Measurements from ENCODE around the gene ZNF135.

ZNF135 gene

DNA sequence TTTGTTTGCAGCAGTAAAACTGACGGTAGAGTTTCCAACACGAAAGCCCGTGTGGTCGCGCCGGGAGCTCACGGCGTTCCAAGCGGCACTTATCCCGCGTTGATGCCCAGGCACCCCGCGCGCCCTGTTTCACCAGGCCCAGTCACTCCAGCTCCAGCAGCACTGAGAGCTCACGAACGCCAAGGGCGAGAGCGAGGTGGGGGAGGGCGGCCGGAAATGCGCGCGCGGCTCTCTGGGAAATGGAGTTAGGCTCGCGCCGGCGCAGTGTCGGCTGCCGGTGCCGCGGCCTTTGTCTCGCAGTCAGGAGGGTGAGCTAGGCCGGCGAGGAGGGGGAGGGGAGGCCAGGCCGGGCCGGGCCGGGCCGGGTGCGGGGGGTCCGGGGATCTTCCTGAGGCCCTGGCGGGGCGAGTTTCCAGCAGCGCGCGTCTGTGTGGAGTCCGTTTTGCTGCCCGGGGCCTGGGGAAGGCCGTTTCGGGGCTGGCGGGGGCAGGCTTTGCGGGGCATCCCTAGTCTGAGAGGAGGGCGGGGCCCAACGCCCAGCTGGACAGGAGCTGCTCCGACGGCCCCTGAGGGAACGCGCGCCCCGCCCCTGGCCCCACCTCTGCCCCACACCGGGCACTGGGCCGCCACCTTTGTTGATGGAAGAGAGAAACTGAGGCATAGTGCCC, at the start of gene ZNF135:
Gene ZNF135, plus strand, starts transcription at position 280 of the 668 bp plus-strand sequence. CDS start 721 bp downstream, outside the sequence.
- DNase-seq, result peak; percentile 75

DNA sequence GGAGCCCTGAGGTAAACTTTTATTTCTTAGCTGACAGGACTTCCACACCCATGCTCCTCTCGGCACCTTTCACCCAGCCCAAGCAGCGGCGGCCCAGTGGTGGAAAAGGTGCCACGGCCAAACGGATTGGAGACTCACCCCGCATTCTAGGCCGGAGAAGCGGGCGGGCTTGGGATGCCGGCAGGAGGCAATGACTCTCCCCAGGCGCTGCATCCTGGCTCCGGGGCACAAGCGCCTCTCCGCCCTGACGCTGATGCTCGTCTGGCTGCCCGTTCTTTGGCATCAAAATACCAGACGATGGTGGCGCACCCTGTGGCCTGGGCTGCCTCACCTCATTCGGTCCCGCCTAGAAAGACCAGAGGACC, 49.8 kb upstream of the ZNF135 start:
- no peak for DNase-seq

DNA sequence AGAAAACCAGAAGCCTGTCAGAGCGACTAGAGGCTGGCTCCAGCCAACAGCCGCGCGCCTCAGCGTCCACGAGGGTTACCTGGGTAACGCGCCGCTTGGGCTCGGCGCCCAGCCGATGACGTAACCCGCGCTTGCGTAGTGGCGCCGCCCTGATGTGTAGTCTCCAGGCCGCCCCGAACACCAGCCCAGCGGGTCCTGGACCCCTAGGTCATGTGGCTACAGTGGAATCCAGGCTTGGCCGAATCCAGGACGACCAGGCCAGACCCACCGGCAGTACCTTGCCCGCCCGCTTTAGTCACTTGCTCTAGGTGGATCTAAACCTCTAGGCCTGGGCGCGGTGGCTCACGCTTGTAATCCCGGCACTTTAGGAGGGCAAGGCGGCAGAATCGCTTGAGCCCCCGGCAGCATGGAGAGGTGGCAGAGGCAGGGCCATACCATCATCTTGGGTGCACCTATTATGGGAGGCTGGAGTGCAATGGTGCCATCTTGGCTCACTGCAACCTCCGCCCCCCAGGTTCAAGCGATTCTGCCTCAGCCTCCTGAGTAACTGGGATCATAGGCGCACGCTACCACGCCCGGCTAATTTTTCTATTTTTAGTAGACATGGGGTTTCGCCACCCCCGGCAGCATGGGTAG, 49.3 kb upstream of the ZNF135 start:
- DNase-seq, result peak; percentile 78

DNA sequence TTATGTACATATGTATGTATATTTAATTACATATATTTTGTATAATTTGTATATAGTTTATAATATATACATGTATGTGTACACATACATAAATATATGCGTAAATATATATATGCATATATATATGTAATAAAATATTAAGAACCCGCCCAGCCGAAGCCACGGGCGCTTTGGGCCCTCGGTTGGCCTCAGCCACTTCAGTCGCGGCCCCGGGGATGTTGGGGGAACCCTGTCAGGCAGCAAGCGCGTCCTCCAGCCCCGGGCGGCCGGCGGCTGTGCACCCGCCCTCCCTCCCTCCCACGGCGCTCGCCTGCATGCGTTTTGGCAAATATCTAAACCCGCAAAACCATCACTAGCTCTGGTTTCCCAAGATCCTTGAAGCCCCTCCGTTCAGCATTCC, 48.6 kb upstream of the ZNF135 start:
- DNase-seq, result no peak

DNA sequence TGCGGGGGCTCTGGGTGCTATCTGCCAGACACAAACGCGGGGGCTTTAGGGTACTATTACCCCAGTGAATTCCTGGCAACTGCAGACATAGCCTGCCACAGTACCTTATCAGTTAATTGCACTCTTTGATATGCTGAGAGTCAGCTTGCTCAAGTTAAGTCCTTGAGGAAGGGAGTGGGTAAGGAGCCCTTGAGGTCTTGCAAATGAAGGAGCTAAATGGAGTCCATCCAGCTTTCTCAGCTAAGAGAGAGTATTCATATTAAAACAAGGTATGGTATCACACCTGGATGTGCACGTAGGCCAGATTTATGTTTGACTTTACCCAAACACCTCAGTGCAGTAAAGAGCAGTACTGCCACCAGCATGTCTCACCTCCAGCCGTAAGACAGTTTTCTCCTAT, 44.9 kb upstream of the ZNF135 start:
- DNase-seq, result no peak

DNA sequence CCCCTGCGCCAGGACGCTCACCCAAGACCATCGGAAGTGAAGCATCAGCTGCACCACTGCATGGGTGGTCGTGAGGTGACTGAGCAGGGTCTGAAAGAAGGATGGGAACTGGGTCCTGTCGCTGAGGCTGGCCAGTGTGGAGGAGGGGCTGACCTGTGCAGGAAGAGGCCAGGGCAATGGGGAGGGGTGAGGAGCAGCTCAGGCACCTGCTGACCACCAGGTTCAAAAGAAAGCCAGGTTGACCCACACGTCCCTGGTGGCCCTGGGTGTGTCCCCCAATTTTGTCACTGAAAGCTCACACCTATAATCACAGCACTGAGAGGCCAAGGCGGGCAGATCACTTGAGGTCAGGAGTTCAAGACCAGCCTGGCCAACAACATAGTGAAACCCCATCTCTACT, 39.0 kb upstream of the ZNF135 start:
- DNase-seq, result no peak

DNA sequence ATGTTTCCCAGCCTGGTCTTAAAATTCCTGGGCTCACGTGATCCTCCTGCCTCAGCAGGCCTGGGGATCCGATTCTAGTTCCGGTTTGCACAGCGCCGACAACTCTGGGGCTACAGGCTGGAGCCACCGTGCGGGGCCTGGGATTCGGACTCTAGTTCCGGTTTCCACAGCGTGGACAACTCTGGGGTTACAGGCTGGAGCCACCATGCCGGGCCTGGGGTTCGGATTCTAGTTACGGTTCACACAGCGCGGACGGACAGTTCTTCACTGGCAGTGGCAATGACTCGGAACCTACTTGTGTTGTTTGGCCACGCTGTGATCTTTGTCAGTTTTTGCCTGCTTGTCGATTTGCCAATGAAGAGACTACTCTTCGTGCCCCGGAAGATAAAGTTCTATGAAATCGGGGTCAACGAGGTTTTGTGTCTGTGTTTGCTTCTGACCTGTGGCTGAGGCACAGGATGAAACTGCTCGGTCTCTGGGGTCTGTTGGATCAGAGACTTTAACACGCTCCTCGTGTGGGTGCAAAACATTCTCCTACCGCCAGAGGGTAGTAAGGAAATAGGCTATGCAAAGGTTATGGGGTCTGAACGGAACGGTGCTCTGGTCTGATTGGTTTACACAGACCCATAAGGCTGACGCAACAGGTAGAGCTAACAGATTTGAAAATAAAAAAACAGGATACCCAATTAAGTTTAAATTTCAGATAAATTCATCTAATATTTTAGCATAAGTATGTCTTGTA, 37.4 kb upstream of the ZNF135 start:
- DNase-seq, result no peak

DNA sequence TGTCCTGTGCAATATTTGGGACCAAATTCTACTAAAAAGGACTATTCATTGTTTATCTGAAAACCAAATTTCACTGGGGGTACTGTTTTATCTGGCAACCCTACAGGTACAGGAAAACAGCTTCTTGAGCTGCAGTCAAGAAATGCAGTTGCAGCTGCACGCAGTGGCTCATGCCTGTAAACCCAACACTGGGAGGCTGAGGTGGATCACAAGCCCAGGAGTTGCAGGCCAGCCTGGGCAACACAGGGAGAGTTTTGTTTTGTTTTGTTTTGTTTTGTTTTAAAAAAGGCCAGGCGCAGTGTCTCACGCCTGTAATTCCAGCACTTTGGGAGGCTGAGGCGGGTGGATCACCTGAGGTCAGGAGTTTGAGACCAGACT, 36.8 kb upstream of the ZNF135 start:
- DNase-seq, result no peak

DNA sequence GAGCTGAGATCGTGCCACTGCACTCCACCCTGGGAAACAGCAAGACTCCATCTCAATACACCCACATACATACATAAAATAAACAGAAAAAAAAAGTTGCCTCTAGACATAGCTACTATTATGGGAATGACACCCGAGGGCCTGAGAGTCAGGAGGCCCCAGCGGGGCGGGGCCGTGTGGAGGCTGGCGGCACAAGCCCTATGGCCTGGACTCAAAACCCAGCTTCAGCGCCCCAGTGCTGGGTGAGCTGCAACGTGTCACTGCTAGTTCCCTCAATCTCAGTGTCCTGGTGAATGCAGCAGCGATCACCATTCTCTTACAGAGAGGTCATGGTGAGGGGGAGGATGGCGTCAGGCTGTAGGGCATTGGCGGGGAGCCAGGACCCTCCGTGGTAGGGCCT, 34.4 kb upstream of the ZNF135 start:
- DNase-seq, result no peak

DNA sequence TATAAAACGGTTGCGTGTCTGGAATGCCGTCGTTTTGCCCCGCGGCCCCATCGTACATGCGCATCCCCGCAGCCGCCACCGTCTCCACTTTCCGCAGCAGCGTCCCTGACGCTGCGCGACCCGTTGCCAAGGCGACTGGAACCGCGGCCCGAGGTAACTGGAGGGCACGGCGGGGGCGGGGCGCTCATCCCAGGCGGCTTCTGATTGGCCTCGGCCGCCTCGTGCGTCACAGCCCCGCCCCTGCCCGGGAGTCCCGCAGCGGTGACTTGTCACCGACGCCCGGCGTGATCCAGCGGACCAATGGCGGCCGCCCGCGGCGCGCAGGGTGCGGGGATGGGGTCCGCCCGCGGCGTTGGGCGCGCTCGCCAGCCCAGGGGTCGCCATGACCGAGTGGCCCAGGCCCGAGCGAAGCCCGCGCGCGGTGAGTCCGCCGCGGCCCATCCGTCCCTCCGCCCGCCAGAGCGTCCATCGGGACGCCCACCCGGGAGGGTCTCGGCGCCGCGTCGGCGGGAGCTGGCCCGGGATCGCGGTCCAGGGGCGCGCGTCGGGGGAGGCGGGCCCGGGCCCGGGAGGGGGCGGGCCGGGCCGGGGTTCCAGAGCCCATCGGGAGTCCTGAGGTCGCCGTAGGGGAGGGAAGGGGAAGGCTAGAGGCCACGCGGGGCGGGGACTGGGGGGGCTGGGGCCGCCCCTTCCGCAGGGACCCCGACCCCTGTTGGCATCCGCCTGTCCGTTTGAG, 25.2 kb upstream of the ZNF135 start, which contains the start of gene ZSCAN1:
Gene ZSCAN1, plus strand, starts transcription at position 285 of the 736 bp plus-strand sequence. CDS start 3,812 bp downstream, outside the sequence.
- DNase-seq, result peak; percentile 64

DNA sequence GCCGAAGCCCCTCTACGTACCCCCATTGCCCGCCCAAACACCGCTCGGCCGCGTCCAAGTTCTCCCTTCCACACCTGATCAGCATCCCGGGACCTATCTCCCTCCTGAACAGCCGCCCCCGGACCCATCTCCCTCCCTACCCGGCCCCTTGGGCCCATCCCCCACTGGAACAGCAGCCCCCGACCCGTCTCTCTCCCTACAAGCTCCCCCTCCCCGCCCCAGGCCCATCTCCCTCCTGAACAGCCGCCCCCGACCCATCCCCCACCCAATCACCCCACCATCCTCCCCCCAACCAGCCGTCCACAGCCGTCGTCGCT, 24.6 kb upstream of the ZNF135 start:
- DNase-seq, result no peak

DNA sequence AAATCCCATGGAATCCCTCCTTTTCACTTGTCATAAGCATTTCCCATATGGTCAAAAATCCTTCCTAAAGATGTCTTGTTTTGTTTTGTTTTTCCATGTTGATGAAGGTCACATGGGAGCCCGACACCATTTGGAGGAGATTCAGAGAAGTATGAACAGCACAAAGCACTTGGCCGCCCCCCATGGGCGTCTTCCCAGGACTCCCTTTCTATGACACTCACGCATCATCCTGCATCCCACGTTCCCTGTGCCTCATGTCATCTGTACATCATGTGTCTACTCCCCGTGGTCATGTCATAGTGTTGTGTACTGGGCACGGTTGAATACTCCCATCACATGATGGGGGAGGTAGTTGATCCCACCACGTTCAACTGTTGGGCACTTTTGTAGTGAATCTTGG, 23.2 kb upstream of the ZNF135 start:
- DNase-seq, result no peak

DNA sequence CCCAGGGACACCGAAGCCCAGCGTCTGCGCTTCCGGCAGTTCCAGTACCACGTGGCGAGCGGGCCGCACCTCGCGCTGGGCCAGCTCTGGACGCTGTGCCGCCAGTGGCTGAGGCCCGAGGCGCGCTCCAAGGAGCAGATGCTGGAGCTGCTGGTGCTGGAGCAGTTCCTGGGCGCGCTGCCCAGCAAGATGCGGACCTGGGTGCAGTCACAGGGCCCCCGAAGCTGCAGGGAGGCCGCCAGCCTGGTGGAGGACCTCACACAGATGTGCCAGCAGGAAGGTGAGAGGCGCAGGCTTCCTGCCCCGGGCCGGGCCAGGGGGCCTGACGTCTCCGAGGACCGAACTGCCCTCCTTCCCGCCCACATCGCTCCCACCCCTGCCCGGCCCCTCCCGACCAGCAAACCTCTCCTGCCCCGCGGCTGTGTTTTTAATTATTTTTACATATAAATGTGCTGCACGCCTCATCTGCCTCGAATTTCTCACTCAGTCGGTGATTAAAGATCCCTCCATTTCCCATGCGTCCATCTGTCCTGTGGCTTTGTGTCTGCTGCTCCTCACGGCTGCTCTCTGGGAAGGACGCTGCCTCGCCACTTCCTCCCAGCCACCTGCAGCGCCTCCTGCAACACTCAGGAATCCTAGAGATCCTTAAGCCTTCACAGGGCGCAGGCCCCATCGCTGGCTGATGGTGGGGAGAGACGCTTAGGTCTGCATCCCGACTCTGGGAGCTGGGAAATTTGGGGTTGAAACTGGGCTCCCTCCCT, 21.0 kb upstream of the ZNF135 start:
- no peak for DNase-seq

DNA sequence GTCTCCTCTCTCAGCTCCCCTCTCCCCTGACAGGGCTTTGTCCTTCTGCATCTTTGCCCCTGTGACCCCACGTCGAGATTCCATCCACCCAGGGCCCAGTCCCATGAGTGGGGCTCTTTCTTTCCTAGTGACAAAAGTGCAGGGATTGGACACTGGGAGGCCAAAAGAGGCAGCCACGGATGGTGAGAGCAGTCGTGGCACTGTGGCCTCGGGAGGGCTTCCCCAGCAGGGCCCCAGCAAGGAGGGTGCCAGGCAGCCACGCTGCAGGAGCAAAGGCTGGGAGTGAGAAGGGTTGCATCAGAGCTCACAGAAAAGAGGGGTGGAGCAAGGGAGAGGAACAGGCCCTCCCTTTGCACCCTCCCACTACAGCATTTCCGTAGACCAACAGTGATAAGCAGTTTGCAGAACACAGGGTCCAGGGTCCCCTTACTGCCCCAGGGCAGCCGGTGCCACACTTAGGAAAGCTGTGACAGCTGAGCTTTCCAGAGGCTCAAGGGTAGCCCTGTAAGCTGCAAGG, 20.3 kb upstream of the ZNF135 start:
- no peak for DNase-seq

DNA sequence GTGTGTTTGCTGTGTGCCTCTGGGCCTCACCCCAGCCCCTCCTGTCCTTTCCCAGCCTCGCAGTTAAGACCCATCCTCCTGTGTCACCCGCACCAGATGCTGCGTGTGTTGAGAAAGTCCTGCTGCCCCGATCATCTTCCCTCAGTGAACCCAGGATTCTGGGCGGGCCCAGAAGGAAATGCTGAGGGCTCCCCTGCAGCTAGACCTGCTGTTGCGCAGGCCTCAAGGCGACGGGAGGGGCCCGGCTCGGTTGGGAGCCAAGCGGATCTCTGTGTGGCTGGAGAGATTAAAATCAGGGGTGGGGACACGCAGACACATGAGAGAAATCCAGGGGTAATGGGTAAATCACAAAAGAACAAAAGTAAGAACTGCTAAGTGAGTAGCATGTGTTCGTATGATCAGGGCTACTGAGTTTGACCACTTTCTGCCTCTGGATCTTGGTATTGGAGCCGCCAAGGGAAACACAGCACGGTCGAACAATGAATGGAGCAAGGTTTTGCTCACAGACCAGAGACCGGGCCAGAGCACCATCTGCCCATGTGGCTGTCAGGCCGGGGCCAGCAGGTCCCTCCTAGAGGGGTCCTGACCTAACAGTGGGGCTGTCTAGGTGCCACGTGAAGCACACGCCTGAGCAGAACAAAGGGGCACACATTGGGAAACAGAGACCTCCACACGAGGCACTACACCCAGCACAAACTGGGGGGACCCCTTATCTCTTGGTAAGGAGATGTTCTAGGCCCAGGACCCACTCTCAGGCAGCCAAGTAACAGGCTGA, 18.1 kb upstream of the ZNF135 start:
- DNase-seq, result no peak

DNA sequence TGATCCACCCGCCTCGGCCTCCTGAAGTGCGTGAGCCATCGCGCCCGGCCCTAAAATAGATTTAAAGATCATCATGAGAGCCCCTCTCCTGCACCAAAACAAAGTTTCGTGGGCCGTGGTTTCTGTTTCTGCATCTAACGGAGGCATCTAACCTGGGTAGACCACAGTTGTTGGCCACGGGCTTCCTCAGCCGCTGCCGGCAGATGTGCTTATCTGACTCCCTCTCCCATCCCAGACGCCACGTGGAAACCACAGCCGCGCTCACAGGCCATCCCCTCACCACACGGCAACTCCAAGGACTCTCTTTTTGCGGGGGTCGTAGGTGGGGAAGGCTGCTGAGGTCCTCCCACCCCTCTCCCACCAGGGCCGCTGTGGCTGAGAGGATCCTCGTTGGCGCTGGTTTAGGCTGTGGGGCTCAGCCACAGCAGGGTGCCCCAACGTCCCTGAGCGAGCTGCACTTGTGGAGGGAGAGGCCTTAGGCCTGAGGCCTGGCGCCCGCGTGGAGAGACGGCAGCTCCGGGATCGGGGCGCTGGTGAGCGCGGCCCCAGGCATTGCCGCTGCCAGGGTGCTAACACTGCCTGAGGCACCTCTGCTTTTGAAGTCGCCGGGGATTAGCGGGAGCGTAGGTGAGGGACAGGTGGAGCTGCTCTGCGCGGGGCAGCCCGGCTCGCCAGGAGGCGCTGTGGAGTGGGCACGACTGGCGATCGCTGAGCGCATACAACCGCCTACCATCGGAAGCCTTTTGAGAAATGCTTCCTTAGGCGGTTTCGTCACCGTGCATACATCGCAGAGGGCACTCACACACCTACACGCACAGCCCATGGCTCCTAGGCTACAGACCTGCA, 16.4 kb upstream of the ZNF135 start:
- no peak for DNase-seq

DNA sequence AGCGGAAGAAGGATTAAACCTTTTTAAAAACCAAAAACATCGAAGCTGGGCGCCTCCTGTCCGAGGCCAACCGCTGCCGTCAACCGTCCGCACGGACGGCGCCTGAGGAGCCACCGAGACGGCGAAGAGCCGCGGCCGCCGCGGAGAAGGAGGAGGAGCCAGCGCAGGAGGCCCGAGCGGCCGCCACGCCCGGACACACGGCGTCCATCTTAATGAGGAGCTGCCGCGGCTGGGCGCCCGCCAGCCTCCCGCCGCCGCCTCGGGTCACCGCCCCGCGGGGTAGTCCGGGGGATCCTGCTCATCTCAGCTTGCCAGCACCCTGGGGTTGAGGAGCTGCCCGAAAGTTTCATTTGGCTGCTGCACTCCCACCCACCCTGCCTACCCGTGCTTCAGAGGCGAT, 14.7 kb upstream of the ZNF135 start:
- no peak for DNase-seq

DNA sequence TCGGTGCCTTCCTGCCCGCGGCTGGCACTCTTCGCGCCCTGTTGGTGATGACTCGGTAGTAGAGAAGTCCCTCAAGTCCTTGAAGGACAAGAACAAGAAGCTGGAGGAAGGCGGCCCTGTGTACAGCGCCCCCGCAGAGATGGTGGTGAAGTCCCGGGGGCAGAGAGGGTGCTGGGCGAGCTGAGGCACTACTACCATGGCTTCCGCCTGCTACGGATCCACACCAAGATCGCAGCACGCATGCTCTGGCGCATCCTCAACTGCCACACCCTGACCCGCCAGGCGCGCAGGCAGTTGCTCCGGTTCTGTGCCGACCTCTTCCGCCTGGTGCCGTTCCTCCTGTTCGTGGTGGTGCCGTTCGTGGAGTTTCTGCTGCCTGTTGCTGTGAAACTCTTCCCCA, 14.2 kb upstream of the ZNF135 start:
- DNase-seq, result no peak

DNA sequence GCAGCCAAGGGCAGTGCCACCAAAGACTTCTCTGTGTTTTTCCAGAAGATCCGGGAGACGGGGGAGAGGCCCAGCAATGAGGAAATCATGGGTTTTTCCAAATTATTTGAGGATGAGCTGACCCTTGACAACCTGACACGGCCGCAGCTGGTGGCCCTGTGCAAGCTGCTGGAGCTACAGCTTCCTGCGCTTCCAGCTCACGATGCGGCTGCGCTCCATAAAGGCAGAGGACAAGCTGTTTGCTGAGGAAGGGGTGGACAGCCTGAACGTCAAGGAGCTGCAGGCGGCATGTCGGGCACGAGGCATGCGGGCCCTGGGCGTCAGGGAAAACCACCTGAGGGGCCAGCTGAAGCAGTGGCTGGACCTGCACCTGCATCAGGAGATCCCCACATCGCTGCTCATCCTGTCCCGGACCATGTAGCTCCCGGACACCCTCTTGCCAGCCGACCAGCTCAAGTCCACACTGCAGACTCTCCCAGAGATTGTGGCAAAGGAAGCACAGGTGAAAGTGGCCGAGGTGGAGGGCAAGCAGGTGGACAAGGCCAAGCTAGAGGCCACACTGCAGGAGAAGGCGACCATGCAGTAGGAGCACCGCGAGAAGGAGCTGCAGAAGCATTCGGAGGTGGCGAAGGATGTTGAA, 13.6 kb upstream of the ZNF135 start:
- no peak for DNase-seq

DNA sequence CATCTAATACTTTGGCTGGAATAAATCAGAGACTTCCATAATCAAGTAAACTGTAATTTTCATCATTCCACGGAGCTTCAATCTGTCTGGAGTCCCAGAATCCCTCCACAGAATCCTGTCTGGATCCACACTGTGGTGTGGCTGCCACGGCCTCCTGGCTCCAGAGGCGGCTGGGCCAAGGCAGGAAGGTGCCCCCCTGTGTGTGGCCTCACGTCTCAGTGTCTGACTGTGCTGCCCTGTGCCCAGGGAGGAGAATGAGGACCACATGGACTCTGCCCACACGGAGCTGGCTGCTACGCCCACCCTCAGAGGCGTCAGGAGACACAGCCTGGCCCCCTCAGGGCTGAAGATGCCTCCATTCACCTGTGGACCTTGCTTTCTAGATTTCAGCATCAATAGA, 12.2 kb upstream of the ZNF135 start:
- no peak for DNase-seq

Measured in activated effector memory CD4-positive, alpha-beta T cell treated with anti-CD3 and anti-CD28 coated beads, Interleukin-2, amount 50 U/mL, for 16 hours (primary cell).